HEK293T (cell line): ENCODE measurements around the gene PITHD1.
"Not testable (repeated sequence)": the region's sequence is repeated elsewhere in the genome, so short reads cannot be mapped to it uniquely, and the experiment has no call there.

Experiments
- CTCF ChIA-PET: fragments of 350-600 bp; formaldehyde crosslinking; extraction: SDS; loops from one replicate; lab custom pipeline; 2021; ENCODE audit warnings: antibody characterized with exemption, inconsistent platforms; lab: Yijun Ruan, JAX
- POLR2A ChIA-PET: fragments of 350-600 bp; formaldehyde crosslinking; extraction: SDS; loops from one replicate; lab custom pipeline; 2020; ENCODE audit warnings: antibody characterized with exemption, inconsistent platforms; lab: Yijun Ruan, JAX
- DNase-seq: peaks from one replicate; pipeline ENCODE4 v3.0.0; 2012; ENCODE audit warnings: mixed read lengths; ENCODE audit errors: extremely low spot score
- ARNT ChIP-seq: fragments of 450-650 bp; IDR thresholded peaks from 2 replicates; pipeline ENCODE4 v1.6.1; 2017; ENCODE audit warnings: mild to moderate bottlenecking
- BHLHE40 ChIP-seq: fragments of 450-650 bp; IDR thresholded peaks from 2 replicates; pipeline ENCODE4 v1.6.1; 2016; ENCODE audit warnings: mild to moderate bottlenecking, moderate library complexity, borderline replicate concordance
- CTBP1 ChIP-seq: fragments of 450-650 bp; IDR thresholded peaks from 2 replicates; pipeline ENCODE4 v1.6.1; 2016; ENCODE audit warnings: borderline replicate concordance
- ELF4 ChIP-seq: fragments of 450-650 bp; IDR thresholded peaks from 2 replicates; pipeline ENCODE4 v1.6.1; 2017; ENCODE audit warnings: antibody characterized with exemption
- FOXA1 ChIP-seq: fragments of 450-650 bp; IDR thresholded peaks from 2 replicates; pipeline ENCODE4 v1.6.1; 2016; ENCODE audit warnings: mild to moderate bottlenecking
- FOXK2 ChIP-seq: fragments of 450-650 bp; IDR thresholded peaks from 2 replicates; pipeline ENCODE4 v1.6.1; 2016; ENCODE audit warnings: mild to moderate bottlenecking
- FOXM1 ChIP-seq: fragments of 450-650 bp; IDR thresholded peaks from 2 replicates; pipeline ENCODE4 v1.6.1; 2017; ENCODE audit warnings: mild to moderate bottlenecking, borderline replicate concordance
- HDGF ChIP-seq: fragments of 450-650 bp; IDR thresholded peaks from 2 replicates; pipeline ENCODE4 v1.6.1; 2017; ENCODE audit warnings: antibody characterized with exemption, borderline replicate concordance
- L3MBTL2 ChIP-seq: fragments of 450-650 bp; conservative IDR thresholded peaks from 2 replicates; pipeline ENCODE4 v1.6.1; 2016; ENCODE audit warnings: mild to moderate bottlenecking
- LEF1 ChIP-seq: fragments of 450-650 bp; IDR thresholded peaks from 2 replicates; pipeline ENCODE4 v1.6.1; 2017; ENCODE audit warnings: mild to moderate bottlenecking, borderline replicate concordance
- NFRKB ChIP-seq: fragments of 450-650 bp; IDR thresholded peaks from 2 replicates; pipeline ENCODE4 v1.6.1; 2016; ENCODE audit warnings: mild to moderate bottlenecking, moderate library complexity
- PKNOX1 ChIP-seq: fragments of 450-650 bp; IDR thresholded peaks from 2 replicates; pipeline ENCODE4 v1.6.1; 2016
- SP1 ChIP-seq: fragments of 450-650 bp; IDR thresholded peaks from 2 replicates; pipeline ENCODE4 v1.6.1; 2017
- SUZ12 ChIP-seq: fragments of 450-650 bp; IDR thresholded peaks from 2 replicates; pipeline ENCODE4 v1.6.1; 2016; ENCODE audit warnings: mild to moderate bottlenecking
- TARDBP ChIP-seq: fragments of 450-650 bp; IDR thresholded peaks from 2 replicates; pipeline ENCODE4 v1.6.1; 2016
- ZNF384 ChIP-seq: fragments of 450-650 bp; IDR thresholded peaks from 2 replicates; pipeline ENCODE4 v1.6.1; 2016

Gene PITHD1

GRCh38 chr1:23790696-23791515 is 12.7 kb downstream of the PITHD1 start, which contains the start of gene LYPLA2:
LYPLA2 (plus strand) TSS chr1:23791145; CDS start chr1:23792683, 1,538 bp downstream.
- peak; percentile 89 for DNase-seq
- ChIA-PET CTCF (interaction anchor here (0.6 to 1.4 kb wide), 3 partner anchors 12 to 120 kb away, joined by 3 to 5 read pairs (median 3); no protein-coding TSS in a partner anchor), POLR2A (interaction anchor here (1.0 to 5.9 kb wide), 4 partner anchors 8 to 36 kb away, joined by 3 to 42 read pairs (median 4); partner anchors contain the start of gene PITHD1)
- peak; percentile 88 for TF ChIP-seq PKNOX1
- TF ChIP-seq HDGF, result no peak
- TF ChIP-seq ELF4, result peak; percentile 92
- TF ChIP-seq BHLHE40, result no peak

- no peak for DNase-seq
- TF ChIP-seq NFRKB (no peak), TARDBP (no peak), SP1 (no peak)
- CTCF ChIA-PET, result interaction anchor here (0.8 kb wide), 1 partner anchor 20 kb away, joined by 4 read pairs; no protein-coding TSS in a partner anchor
- POLR2A ChIA-PET, result interaction anchor here (1.1 to 5.9 kb wide), 2 partner anchors 13 to 37 kb away, joined by 3 to 42 read pairs; partner anchors contain the start of gene PITHD1
Observed at GRCh38 chr1:23791516-23792047, 13.4 kb downstream of the PITHD1 start.

GRCh38 chr1:23792151-23792945 is 14.1 kb downstream of the PITHD1 start:
- no peak for DNase-seq
- no peak for TF ChIP-seq CTBP1
- TF ChIP-seq ELF4, result no peak
- no peak for TF ChIP-seq FOXM1
- no peak for TF ChIP-seq NFRKB
- TF ChIP-seq TARDBP, result no peak
- no peak for TF ChIP-seq ZNF384
- no peak for TF ChIP-seq PKNOX1
- no peak for TF ChIP-seq FOXK2
- no peak for TF ChIP-seq SP1
- TF ChIP-seq LEF1, result no peak
- TF ChIP-seq HDGF, result no peak
- no peak for TF ChIP-seq FOXA1
- no peak for TF ChIP-seq BHLHE40
- no peak for TF ChIP-seq ARNT
- TF ChIP-seq SUZ12, result no peak
- TF ChIP-seq L3MBTL2, result no peak
- ChIA-PET CTCF (interaction anchor here (0.8 to 1.4 kb wide), 2 partner anchors 20 to 21 kb away, joined by 3 to 4 read pairs; no protein-coding TSS in a partner anchor), POLR2A (interaction anchor here (5.9 kb wide), 1 partner anchor 13 kb away, joined by 42 read pairs; the partner anchor contains the start of gene PITHD1)

- TF ChIP-seq ARNT (no peak), SP1 (no peak), FOXA1 (no peak), CTBP1 (no peak), LEF1 (no peak), ELF4 (no peak), TARDBP (no peak), ZNF384 (no peak)
- ChIA-PET POLR2A (interaction anchor here (1.2 to 5.9 kb wide), 2 partner anchors 14 to 15 kb away, joined by 4 to 42 read pairs; partner anchors contain the start of gene PITHD1), CTCF (interaction anchor here (1.4 kb wide), 1 partner anchor 22 kb away, joined by 3 read pairs; no protein-coding TSS in a partner anchor)
- no peak for DNase-seq
Observed at GRCh38 chr1:23793018-23793781, 15.0 kb downstream of the PITHD1 start.

- ChIA-PET CTCF (interaction anchor here (1.4 kb wide), 1 partner anchor 22 kb away, joined by 3 read pairs; no protein-coding TSS in a partner anchor), POLR2A (interaction anchor here (1.2 kb wide), 1 partner anchor 15 kb away, joined by 4 read pairs; the partner anchor contains the start of gene PITHD1)
- TF ChIP-seq TARDBP, result no peak
- TF ChIP-seq ELF4, result no peak
- no peak for TF ChIP-seq ARNT
- no peak for TF ChIP-seq NFRKB
- TF ChIP-seq ZNF384, result no peak
- no peak for TF ChIP-seq SP1
- no peak for TF ChIP-seq CTBP1
- no peak for TF ChIP-seq FOXM1
- no peak for TF ChIP-seq LEF1
- no peak for TF ChIP-seq L3MBTL2
- no peak for TF ChIP-seq FOXA1
- no peak for DNase-seq
Observed at GRCh38 chr1:23793861-23794731, 15.9 kb downstream of the PITHD1 start.

GRCh38 chr1:23794732-23795182 is 16.5 kb downstream of the PITHD1 start:
- POLR2A ChIA-PET, result interaction anchor here (1.2 kb wide), 1 partner anchor 16 kb away, joined by 4 read pairs; the partner anchor contains the start of gene PITHD1

More at GRCh38 chr1:23794732-23795182, 16.5 kb downstream of the PITHD1 start:
- DNase-seq, CTCF ChIA-PET: not testable (repeated sequence)
